Fibroblast of skin of right biceps (primary cell): ENCODE data around the gene HIPK1.
"Not testable (repeated sequence)": the region's sequence is repeated elsewhere in the genome, so short reads cannot be mapped to it uniquely, and the experiment has no call there.

ENCODE experiments used
- DNase-seq: peaks from one replicate; pipeline ENCODE4 v3.0.0-alpha.2; 2013

The HIPK1 gene

DNA sequence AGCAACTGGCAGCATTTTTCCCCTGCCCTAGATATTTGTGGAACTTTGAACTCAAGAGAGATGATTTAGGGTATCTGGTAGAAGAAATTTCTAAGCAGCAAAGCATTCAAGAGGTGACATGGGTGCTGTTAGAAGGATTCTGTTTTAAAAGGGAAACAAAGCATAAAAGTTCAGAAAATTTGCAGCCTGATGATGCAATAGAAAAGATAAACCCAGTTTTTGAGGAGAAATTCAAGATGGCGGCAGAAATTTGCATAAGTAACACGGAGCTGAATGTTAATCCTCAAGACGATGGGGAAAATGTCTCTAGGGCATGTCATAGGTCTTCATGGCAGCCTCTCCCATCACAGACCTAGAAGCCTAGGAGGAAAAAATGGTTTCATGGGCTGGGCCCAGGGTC is 90.6 kb downstream of the HIPK1 start:
- DNase-seq: not testable (repeated sequence)

GRCh38 chr1:114021665-114022099 is 92.6 kb downstream of the HIPK1 start:
- peak; percentile 9 for DNase-seq

GRCh38 chr1:114022877-114023276 is 93.8 kb downstream of the HIPK1 start:
- no peak for DNase-seq

GRCh38 chr1:114023377-114023776 is 94.3 kb downstream of the HIPK1 start:
- no peak for DNase-seq

DNA sequence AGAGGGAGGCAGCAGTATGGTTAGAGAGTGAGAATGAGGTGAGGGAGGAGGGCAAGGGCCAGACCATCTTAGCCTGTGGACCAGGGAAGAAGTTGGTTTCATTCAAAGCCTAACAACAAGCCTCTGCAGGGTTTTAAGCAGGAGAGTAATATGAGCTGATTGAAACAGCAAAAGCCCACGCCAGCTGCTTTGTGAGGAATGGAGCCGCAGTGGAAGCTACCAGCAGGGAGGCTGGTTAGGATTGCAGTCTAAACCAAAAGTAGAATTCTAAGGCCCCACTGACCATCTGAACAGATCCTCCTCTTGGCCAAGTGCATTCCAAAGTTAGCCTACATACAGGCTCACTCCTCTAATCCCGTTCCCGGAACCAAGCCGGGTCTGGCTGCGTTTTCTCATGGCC is 94.9 kb downstream of the HIPK1 start:
- peak; percentile 15 for DNase-seq

GRCh38 chr1:114025609-114026401 is 96.7 kb downstream of the HIPK1 start:
- peak; percentile 64 for DNase-seq

DNA sequence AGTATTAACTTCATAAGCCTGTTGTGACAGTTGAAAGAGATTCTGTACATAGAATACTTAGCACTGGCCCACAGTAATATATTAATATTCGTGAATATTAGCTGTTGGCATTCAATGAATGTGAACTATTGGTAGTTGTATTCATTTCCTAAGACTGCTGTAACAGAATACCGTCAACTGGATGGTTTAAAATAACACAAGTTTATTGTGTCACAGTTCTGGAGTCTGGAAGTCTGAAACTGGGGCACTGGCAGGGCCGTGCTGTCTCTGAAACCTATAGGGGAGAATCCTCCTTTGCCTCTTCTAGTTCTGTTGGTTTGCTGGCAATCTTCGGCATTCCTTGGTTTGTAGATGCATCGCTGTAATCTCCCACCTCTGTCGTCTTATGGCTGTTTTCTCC is 97.7 kb downstream of the HIPK1 start:
- peak; percentile 41 for DNase-seq
